SJCRH30 (cell line): ENCODE data around the gene RAPGEF2. TPM values are rescaled to one million over a fixed set of nuclear protein-coding genes. Genes with fewer than 3 reads are reported as not detected.

Experiments used
- DNase-seq, 2 experiments: peaks; one replicate each; pipeline ENCODE4 v3.0.0-alpha.2; 2015 to 2020
- H3K27ac ChIP-seq: fragments of 250-450 bp; sonication (Bioruptor Pico); 2 replicates; pipeline ENCODE4 v1.5.1; 2020; ENCODE audit warnings: mild to moderate bottlenecking, moderate library complexity
- H3K27me3 ChIP-seq: fragments of 250-450 bp; sonication (Bioruptor Pico); 2 replicates; pipeline ENCODE4 v1.5.1; 2020; ENCODE audit warnings: mild to moderate bottlenecking, moderate library complexity
- H3K36me3 ChIP-seq: fragments of 250-450 bp; sonication (Bioruptor Pico); 2 replicates; pipeline ENCODE4 v1.5.1; 2020; ENCODE audit warnings: mild to moderate bottlenecking, moderate library complexity
- H3K4me1 ChIP-seq: fragments of 250-450 bp; sonication (Bioruptor Pico); 2 replicates; pipeline ENCODE4 v1.5.1; 2020; ENCODE audit warnings: mild to moderate bottlenecking, moderate library complexity
- H3K4me3 ChIP-seq: fragments of 250-450 bp; sonication (Bioruptor Pico); 2 replicates; pipeline ENCODE4 v1.5.1; 2020; ENCODE audit warnings: mild to moderate bottlenecking, moderate library complexity
- H3K9me3 ChIP-seq: fragments of 250-450 bp; sonication (Bioruptor Pico); replicated peaks from 2 replicates; pipeline ENCODE4 v1.5.1; 2020; ENCODE audit warnings: mild to moderate bottlenecking, moderate library complexity
- total RNA-seq: library from RNA; depleted of rRNA; stranded (reverse); fragments of >200 nt; shearing (Covaris generic); gene quantifications from 2 replicates; pipeline ENCODE4 v1.2.3, GENCODE V29; 2014

RAPGEF2 gene
- total RNA-seq, 1 experiment from 2014 or later = 17.9 TPM

DNA sequence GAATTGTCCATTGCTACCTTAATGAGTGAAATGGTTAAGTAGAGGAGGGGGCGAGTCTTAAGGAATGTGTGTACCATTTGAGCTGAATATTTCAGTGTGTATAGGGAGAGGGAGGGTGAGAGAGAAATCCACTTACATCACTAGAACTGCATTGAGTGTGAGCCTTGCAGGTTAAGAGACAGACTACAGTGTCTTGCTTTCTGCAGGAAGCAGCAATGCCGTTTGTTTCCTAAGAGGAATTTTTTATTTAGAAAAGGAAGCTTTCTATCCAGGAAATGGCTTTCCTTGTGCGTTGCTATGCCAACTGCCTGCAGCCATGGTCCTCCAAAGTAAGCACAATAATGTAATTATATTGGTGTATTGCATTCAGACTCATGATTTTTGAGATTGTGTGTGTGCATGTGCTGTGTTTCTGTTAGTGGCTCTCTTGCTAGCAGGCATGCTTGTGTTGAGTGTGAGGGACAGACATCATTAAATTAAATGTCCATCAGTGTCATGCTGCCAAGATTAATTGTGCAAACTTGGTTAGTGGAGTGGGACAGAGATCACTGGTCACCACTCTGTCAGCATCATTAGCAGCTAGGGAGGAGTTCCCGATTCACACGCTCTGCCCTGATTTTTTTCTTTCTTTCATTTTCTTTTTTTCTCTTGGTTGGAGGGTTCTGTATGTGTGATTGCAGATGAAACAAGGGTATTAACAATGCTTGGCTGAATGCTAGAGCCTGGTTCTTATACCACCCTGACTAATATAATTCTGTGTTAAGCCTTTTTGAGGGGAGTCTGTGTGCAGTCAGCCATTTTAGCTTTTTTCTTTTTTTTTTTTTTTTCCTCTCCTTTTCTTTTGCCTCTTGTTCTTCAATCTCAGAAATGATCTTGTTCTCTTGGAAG is 164.3 kb downstream of the RAPGEF2 start:
- H3K4me1 ChIP-seq = peaks cover 1% of the 10 kb centered on the region; the same call in 1 of the 2 replicates

DNA sequence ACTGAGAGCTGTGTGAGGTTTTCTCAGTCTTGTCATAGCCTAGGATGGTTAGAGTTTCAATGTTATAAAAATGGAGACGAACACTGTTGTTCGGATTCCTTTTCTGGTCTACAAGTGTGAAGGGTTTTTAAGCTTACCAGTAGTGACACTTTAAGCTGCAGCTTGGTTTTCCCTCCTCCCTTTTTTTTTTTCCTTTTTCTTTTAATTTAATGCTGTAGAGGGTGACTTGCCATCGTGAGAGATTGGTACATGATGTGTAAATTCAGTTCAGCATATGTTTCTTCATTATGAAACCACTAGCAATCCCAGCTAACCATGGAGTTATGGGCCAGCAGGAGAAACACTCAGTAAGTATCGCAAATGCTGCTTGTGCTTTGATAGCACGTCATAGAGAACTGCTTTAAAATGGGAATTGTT is 165.0 kb downstream of the RAPGEF2 start:
- Histone ChIP-seq H3K9me3 (no peaks in the 10 kb centered on the region), H3K4me3 (no peak overlapping the region), H3K36me3 (no peaks in the 10 kb centered on the region), H3K27me3 (no peaks in the 10 kb centered on the region), H3K27ac (no peak overlapping the region), H3K4me1 (peaks cover 8% of the 10 kb centered on the region)
- no peak for DNase-seq

More for the DNA sequence above, 164.3 kb downstream of the RAPGEF2 start:
- H3K4me3 ChIP-seq = no peak overlapping the region
- DNase-seq = no peak
- H3K27ac ChIP-seq = no peak overlapping the region
- H3K27me3 ChIP-seq = no peaks in the 10 kb centered on the region
- no peaks in the 10 kb centered on the region for H3K36me3 ChIP-seq
- no peaks in the 10 kb centered on the region for H3K9me3 ChIP-seq

DNA sequence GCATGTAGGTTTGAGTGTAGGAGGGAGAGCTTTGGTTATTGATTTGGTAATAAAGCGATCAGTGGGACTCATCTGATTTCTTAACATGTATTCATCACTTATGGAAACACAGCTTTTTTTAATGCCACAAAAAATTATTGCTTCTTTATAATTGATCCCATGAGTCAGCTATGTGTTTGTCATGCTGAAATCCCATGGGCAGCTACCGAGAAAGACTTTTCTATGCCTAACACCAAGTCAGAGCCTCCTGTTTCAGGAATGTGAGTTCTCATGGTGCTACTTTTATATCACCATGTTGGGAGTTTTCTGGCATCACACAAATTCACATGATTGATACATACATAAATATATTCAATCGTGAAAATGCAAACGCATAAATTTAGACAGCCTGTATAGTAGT is 165.7 kb downstream of the RAPGEF2 start:
- Histone ChIP-seq H3K9me3 (no peaks in the 10 kb centered on the region), H3K4me1 (peaks cover 13% of the 10 kb centered on the region), H3K4me3 (no peak overlapping the region), H3K27ac (no peak overlapping the region), H3K27me3 (no peaks in the 10 kb centered on the region), H3K36me3 (no peaks in the 10 kb centered on the region)
- no peak for DNase-seq

DNA sequence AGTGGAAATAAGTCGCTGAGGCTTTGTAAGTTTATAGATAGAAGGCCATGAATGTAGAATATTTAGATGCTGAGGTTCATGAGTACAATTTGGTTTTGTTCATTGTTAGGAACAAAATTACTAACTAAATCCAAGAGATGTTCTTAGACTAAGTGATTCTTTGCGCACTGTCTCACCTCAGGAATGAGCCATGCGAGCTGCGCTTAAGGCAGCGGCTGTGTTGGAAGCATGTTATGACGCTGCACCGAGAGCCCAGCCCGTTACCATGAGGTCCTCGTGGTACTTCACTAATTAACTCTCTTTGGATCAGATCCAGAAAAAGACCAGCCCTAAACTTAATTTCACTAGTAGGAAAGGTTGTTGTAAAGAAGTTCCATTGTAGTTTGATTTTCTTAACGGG is 166.2 kb downstream of the RAPGEF2 start:
- H3K4me1 ChIP-seq = peaks cover 13% of the 10 kb centered on the region
- H3K4me3 ChIP-seq = no peak overlapping the region
- H3K27ac ChIP-seq = no peak overlapping the region
- DNase-seq = no peak
- no peaks in the 10 kb centered on the region for H3K36me3 ChIP-seq
- no peaks in the 10 kb centered on the region for H3K9me3 ChIP-seq
- no peaks in the 10 kb centered on the region for H3K27me3 ChIP-seq

DNA sequence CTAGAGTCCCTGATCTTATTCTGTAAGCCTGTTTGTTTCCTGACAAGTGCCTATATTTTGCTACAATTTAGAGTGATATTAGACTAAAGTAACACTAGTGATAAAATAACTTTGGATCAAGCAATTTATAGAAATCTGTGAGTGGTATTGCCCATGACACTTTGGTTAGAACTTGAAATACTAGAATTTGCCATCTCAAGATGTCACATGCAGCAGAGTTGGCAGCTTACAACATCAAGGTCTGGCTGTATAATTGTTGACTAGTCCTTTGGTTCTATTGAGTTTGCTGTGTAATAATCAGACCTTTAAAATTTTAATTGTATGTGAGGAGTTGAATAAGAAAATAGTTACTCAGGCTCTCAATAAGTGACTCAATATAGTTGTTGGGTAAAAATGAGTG is 167.1 kb downstream of the RAPGEF2 start:
- Histone ChIP-seq H3K27me3 (no peaks in the 10 kb centered on the region), H3K36me3 (no peaks in the 10 kb centered on the region), H3K4me1 (peaks cover 13% of the 10 kb centered on the region), H3K4me3 (no peak overlapping the region), H3K27ac (no peak overlapping the region), H3K9me3 (no peaks in the 10 kb centered on the region)
- no peak for DNase-seq

DNA sequence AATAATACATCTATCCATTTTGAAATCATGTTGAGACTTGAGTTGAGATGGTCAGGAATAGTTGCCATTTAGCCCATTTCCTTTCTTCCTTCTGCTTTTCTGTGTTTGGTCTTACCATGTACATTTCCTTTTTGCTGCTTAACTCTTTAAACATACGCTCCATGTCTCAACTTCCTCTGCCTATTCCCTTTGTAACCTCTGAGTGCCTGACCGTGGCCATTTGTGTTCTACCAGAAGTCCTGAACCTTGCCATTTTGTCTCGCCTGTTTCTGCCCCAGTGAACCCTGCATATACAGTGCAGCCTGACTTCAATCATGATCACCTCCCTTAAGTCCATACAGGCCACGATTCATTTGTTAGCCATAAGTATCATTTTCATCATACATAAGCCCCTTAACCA is 169.0 kb downstream of the RAPGEF2 start:
- H3K36me3 ChIP-seq = no peaks in the 10 kb centered on the region
- H3K27me3 ChIP-seq = no peaks in the 10 kb centered on the region
- H3K9me3 ChIP-seq = no peaks in the 10 kb centered on the region
- H3K4me3 ChIP-seq = no peak overlapping the region
- DNase-seq = no peak
- no peak overlapping the region for H3K27ac ChIP-seq
- H3K4me1 ChIP-seq = peaks cover 13% of the 10 kb centered on the region

DNA sequence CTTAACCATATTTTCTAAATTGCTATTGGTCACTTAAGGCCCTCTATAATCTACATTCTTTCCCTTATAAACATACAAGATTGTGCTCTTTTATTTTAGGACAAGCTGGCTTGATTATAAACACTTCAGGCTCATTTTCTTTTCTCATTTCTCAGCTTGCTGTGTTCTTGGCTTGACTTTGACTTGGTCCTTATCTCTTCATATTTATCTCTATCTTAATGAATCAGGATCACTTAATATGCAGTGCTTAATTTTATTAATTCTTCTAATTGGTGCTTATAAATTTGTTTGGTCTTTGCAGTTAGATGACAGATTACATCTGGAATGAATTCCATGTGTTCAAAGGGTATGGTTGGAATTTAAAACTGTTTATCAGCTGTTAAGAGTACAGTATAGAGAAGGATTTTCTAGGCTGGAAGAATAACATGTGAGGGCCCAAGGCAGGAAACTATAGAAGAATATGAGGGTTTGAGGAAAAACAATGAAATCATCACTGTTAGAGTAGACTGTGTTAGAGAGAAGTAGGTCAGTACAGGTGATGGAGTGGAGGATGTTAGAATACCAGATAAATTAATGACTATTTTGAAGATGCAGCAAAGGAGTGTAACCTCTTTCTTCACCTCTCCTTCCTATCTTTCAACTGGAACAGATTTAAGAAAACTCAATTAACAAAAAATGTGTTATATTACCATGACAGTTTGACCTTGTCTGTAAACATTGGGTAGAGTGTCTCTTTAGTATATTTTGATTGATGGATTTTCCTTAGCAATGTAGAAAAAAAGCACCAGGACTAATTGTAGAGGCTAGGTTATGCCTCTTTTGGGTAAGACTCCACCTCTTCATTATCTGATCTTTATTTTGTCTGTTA is 169.6 kb downstream of the RAPGEF2 start:
- Histone ChIP-seq H3K27me3 (no peaks in the 10 kb centered on the region), H3K4me1 (peaks cover 13% of the 10 kb centered on the region), H3K27ac (0 out of 2 replicates have a peak overlapping the region, but pooled peaks have one; percentile 13), H3K36me3 (no peaks in the 10 kb centered on the region), H3K4me3 (no peak overlapping the region), H3K9me3 (no peaks in the 10 kb centered on the region)
- peak in 1 of 2 experiments; percentile 5 for DNase-seq

DNA sequence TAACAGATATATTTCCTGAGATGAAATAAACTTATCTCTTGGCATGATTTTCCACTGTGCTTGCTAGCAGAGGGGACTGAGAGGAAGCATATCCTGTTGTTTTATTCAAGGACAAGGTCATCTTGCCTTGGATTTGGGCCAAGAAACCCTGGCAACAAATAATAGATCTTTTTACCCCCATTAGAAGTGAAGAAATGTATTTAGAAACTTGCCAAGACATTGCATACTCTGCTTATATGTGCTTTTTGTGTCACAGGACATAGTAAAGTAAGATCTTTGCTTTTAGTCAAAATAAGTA is 170.2 kb downstream of the RAPGEF2 start:
- Histone ChIP-seq H3K4me3 (no peak overlapping the region), H3K36me3 (no peaks in the 10 kb centered on the region), H3K27ac (0 out of 2 replicates have a peak overlapping the region, but pooled peaks have one; percentile 13), H3K27me3 (no peaks in the 10 kb centered on the region), H3K9me3 (no peaks in the 10 kb centered on the region), H3K4me1 (peaks cover 13% of the 10 kb centered on the region)
- peak in 1 of 2 experiments; percentile 30 for DNase-seq

DNA sequence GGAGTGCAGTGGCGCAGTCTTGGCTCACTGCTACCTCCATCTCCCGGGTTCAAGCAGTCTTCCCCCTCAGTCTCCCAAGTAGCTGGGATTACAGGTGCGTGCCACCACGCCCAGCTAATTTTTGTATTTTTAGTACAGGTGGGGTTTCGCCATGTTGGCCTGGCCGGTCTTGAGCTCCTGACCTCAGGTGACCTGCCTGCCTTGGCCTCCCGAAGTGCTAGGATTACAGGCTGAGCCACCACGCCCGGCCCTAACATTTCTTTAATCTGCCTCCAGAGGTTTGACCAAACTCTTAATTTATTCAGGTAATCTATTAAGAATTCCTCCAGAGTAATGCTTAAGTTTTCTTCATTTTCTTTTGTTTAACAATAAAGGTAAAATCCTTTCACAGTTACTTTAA is 171.0 kb downstream of the RAPGEF2 start:
- Histone ChIP-seq H3K27me3 (no peaks in the 10 kb centered on the region), H3K9me3 (no peaks in the 10 kb centered on the region), H3K36me3 (no peaks in the 10 kb centered on the region), H3K27ac (no peak overlapping the region), H3K4me3 (no peak overlapping the region), H3K4me1 (peaks cover 13% of the 10 kb centered on the region)
- DNase-seq = no peak

DNA sequence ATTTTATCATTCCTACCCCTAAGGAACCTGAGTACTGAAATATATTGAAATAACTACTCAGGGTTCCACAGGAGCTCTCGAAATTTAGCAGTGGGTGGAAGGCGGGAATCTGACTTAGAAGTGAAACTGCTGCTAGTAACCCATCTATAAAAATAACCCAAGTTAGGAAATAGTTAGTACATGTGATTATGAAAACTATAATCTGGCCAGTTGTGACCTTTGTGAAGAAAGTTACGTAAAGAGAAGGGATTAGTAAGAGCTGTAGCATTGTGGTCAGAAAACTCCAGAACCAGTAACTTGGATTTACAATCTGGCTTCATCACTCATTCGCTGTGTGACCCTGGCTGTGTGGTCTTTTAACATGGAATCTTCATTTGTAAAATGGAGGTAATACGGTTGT is 175.5 kb downstream of the RAPGEF2 start:
- Histone ChIP-seq H3K9me3 (no peaks in the 10 kb centered on the region), H3K27me3 (no peaks in the 10 kb centered on the region), H3K36me3 (no peaks in the 10 kb centered on the region), H3K4me3 (no peak overlapping the region), H3K27ac (no peak overlapping the region), H3K4me1 (no peaks in the 10 kb centered on the region; the same call in 1 of the 2 replicates)
- no peak for DNase-seq

DNA sequence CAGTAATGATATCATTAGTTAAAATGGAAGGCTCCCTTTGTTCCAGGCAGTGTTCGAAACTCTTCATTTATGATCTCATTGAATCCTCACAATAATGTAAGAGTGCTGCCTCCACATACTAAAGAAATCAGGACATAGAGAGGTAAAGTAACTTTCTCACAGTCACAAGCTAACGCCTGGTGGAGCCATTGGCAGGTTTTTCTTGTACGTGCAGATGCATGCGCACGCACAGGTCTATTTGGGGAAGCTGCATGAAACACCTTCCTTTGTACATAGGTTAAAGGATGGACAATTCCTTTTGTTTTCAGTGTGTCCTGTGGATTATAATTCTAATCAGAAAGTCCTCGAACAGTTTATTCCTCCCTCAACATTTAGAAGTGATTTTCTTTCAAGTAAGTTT is 176.2 kb downstream of the RAPGEF2 start:
- no peak overlapping the region for H3K4me3 ChIP-seq
- H3K4me1 ChIP-seq = peaks cover 6% of the 10 kb centered on the region; the same call in 1 of the 2 replicates
- no peaks in the 10 kb centered on the region for H3K36me3 ChIP-seq
- no peaks in the 10 kb centered on the region for H3K9me3 ChIP-seq
- no peaks in the 10 kb centered on the region for H3K27me3 ChIP-seq
- DNase-seq = no peak
- no peak overlapping the region for H3K27ac ChIP-seq

DNA sequence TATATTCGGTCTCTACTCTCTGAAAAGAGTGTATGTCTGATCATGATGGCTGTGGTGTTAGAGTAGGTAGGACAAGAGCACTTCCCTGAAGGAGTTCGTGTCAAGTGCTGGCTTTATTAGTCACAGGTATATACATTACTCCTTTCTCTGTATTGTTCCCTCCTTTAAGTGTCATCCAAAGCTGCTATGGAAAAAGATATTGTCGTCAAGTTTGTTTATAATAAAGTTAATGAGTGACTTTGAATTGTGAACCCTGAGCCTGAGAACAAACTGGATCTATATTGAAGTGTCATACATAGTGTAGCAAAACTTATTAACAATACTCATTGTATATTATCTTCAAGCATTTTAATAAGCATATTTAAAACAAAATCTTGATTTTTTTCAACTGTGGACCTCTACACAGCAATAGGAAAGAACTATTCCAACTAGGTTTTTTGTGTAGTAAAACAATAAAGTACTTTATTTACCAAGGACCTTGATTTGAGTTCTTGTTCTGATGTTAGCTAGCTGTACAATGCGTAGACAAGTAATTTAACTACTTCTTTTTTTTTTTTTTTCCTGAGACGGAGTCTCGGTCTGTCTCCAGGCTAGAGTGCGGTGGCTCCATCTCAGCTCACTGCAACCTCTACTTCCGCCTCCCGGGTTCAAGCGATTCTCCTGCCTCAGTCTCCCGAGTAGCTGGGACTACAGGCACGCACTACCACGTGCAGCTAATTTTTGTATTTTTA is 177.7 kb downstream of the RAPGEF2 start:
- H3K27ac ChIP-seq = no peak overlapping the region
- no peaks in the 10 kb centered on the region for H3K27me3 ChIP-seq
- H3K9me3 ChIP-seq = no peaks in the 10 kb centered on the region
- DNase-seq = no peak
- no peaks in the 10 kb centered on the region for H3K36me3 ChIP-seq
- peaks cover 6% of the 10 kb centered on the region; the same call in 1 of the 2 replicates for H3K4me1 ChIP-seq
- H3K4me3 ChIP-seq = no peak overlapping the region

DNA sequence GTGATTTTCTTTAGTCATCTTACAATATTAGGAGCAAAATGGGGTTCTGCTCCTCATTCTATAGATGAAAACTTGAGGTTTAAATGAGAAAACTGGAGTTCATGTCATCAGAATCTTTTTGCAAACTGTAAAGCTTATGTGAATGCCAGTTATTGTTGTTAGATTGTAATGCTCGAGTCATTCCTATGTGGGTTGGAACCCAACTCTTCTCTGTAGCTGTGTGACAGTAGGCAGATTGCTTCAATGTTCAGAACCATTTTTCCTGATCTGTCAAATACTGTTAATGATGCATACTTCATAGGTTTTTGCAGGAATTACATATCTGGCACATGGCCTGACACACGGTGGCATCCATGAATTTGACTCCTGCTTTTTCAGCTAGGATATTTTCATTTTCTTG is 178.9 kb downstream of the RAPGEF2 start:
- DNase-seq = no peak
- no peaks in the 10 kb centered on the region for H3K9me3 ChIP-seq
- no peak overlapping the region for H3K4me3 ChIP-seq
- peaks cover 6% of the 10 kb centered on the region; the same call in 1 of the 2 replicates for H3K4me1 ChIP-seq
- H3K36me3 ChIP-seq = no peaks in the 10 kb centered on the region
- H3K27ac ChIP-seq = no peak overlapping the region
- H3K27me3 ChIP-seq = no peaks in the 10 kb centered on the region

DNA sequence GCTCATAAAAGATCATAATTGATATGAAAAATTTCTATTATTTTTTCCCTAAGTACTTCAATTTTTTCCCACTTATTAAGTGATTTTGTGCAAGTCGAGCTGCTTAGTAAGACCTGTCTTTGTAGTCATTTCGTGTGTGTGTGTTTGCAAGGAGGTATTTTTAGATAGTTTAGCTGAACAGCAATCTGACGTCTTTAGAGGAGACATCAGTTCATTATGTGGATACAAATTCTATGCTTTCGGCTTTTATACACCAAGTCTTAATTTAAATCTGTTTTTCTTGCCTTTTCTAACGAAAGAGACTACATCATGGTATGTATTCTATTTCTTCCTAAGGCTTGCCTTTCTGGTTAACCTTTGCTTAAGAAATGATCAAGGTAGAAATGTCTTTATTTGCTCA is 179.4 kb downstream of the RAPGEF2 start:
- no peak for DNase-seq
- H3K4me3 ChIP-seq = no peak overlapping the region
- peaks cover 6% of the 10 kb centered on the region; the same call in 1 of the 2 replicates for H3K4me1 ChIP-seq
- H3K36me3 ChIP-seq = no peaks in the 10 kb centered on the region
- no peaks in the 10 kb centered on the region for H3K27me3 ChIP-seq
- H3K27ac ChIP-seq = no peak overlapping the region
- H3K9me3 ChIP-seq = no peaks in the 10 kb centered on the region
